K562 (cell line): ENCODE measurements around the gene THOC7. TPM values are rescaled to one million over a fixed set of nuclear protein-coding genes. Genes with fewer than 3 reads are reported as not detected.

Experiments
- ATAC-seq: fragments of 200-7000 bp; cut with Tn5 transposase; 3 replicates; pipeline ENCODE4 v1.9.1; 2020; ENCODE audit warnings: moderate library complexity
- BruUV-seq: library from RNA; stranded (reverse); fragments of 400-500 nt; replicated peaks from 2 replicates; lab custom pipeline; 2021; lab: Mats Ljungman, UMichigan
- CTCF ChIA-PET: fragments of 300-600 bp; formaldehyde crosslinking; extraction: SDS; loops from one replicate; lab custom pipeline; 2021; ENCODE audit warnings: low intra/inter-chr PET ratio; lab: Yijun Ruan, JAX
- POLR2A ChIA-PET: fragments of 300-600, 350-650 bp; sonication (Branson Sonifier 250); formaldehyde crosslinking; extraction: SDS; loops from one replicate; lab custom pipeline; 2021; ENCODE audit warnings: antibody characterized with exemption, inconsistent platforms; lab: Yijun Ruan, JAX
- DNase-seq, 4 experiments: peaks; one replicate each; pipeline versions ENCODE4 v3.0.0 to v3.0.0-alpha.2; 2011 to 2018; ENCODE audit warnings: low spot score in 3 of 4, mixed read lengths in 3 of 4; ENCODE audit errors: extremely low read depth in 1 of 4
- FAIRE-seq: peaks from 2 replicates; lab custom pipeline; 2011; peaks lifted over from hg19 to GRCh38; lab: Jason Lieb, UNC
- H2AFZ ChIP-seq: 2 replicates; pipeline ENCODE4 v1.6.0; 2011; ENCODE audit warnings: low read depth, low read length, control low read depth, inconsistent platforms
- H3K27ac ChIP-seq: fragments of 200-600 bp; 3 replicates; pipeline ENCODE4 v1.8.0; 2011; ENCODE audit warnings: low read depth, mild to moderate bottlenecking, control low read depth, inconsistent platforms, low read length, moderate library complexity, mixed read lengths; ENCODE audit errors: extremely low read depth
- H3K27me3 ChIP-seq, 2 experiments: fragments of 300-600 bp in 1 of 2; 2 replicates in 1 of 2; 3 replicates in 1 of 2; pipeline versions ENCODE4 v1.6.0 to v1.8.0; 2011; ENCODE audit warnings: inconsistent platforms in 2 of 2, low read length in 2 of 2, mild to moderate bottlenecking in 1 of 2, mixed read lengths in 1 of 2, moderate library complexity in 1 of 2; ENCODE audit not compliant: control insufficient read depth in 2 of 2, insufficient read depth in 2 of 2
- H3K36me3 ChIP-seq: fragments of 300-600 bp; 3 replicates; pipeline ENCODE4 v1.8.0; 2011; ENCODE audit warnings: mild to moderate bottlenecking, low read length, inconsistent platforms; ENCODE audit not compliant: control insufficient read depth, insufficient read depth
- H3K4me1 ChIP-seq, 2 experiments: fragments of 200-600 bp in 1 of 2; replicated peaks in 1 of 2; 2 replicates in 1 of 2; 3 replicates in 1 of 2; pipeline versions ENCODE4 v1.5.1 to v1.8.0; 2011; ENCODE audit warnings: inconsistent platforms in 2 of 2, low read length in 2 of 2, mild to moderate bottlenecking in 1 of 2, mixed read lengths in 1 of 2, moderate library complexity in 1 of 2; ENCODE audit not compliant: control insufficient read depth in 2 of 2, insufficient read depth in 2 of 2
- H3K4me2 ChIP-seq: 2 replicates; pipeline ENCODE4 v1.6.1; 2011; ENCODE audit warnings: low read length, control low read depth, inconsistent platforms, mixed read lengths; ENCODE audit not compliant: insufficient read depth
- H3K4me3 ChIP-seq: fragments of 200-600 bp; sonication (generic), shearing (Covaris generic); 2 replicates; pipeline ENCODE4 v1.5.1; 2016; ENCODE audit warnings: control low read depth, inconsistent platforms
- H3K79me2 ChIP-seq: fragments of 200-600 bp; 3 replicates; pipeline ENCODE4 v1.8.0; 2011; ENCODE audit warnings: low read length, inconsistent platforms; ENCODE audit not compliant: control insufficient read depth, insufficient read depth
- H3K9ac ChIP-seq, 2 experiments: 2 replicates each; pipeline versions ENCODE4 v1.6.0 to v1.6.1; 2011; ENCODE audit warnings: low read depth in 2 of 2, low read length in 2 of 2, control low read depth in 1 of 2, inconsistent platforms in 1 of 2, mild to moderate bottlenecking in 1 of 2, mixed read lengths in 1 of 2; ENCODE audit not compliant: insufficient read depth in 1 of 2
- H3K9me1 ChIP-seq: one replicate; pipeline ENCODE4 v1.6.0; 2011; ENCODE audit warnings: inconsistent platforms, mild to moderate bottlenecking, low read length, moderate library complexity; ENCODE audit not compliant: control insufficient read depth, insufficient read depth
- H3K9me3 ChIP-seq: replicated peaks from 2 replicates; pipeline ENCODE4 v1.5.1; 2011; ENCODE audit warnings: low read depth, low read length, inconsistent platforms; ENCODE audit not compliant: control insufficient read depth, insufficient read depth
- H4K20me1 ChIP-seq: replicated peaks from 2 replicates; pipeline ENCODE4 v1.6.1; 2011; ENCODE audit warnings: low read length, inconsistent platforms, mixed read lengths; ENCODE audit not compliant: control insufficient read depth, insufficient read depth
- KLF1 ChIP-seq: fragments of 450-650 bp; IDR thresholded peaks from 2 replicates; pipeline ENCODE4 v1.6.1; 2016; ENCODE audit warnings: missing genetic modification characterization, missing compliant biosample characterization
- NR2F6 ChIP-seq: fragments of 450-650 bp; formaldehyde crosslinking; IDR thresholded peaks from 2 replicates; pipeline ENCODE4 v1.4.0; 2020; ENCODE audit warnings: mild to moderate bottlenecking
- TFE3 ChIP-seq: fragments of 450-650 bp; formaldehyde crosslinking; IDR thresholded peaks from 2 replicates; pipeline ENCODE4 v1.4.0; 2020; ENCODE audit warnings: mild to moderate bottlenecking, mixed read lengths
- UBTF ChIP-seq, 2 experiments: IDR thresholded peaks; 2 replicates each; pipeline ENCODE4 v1.6.1; 2012; ENCODE audit warnings: improper control_type of control experiment in 2 of 2, low read depth in 2 of 2, low read length in 2 of 2, borderline replicate concordance in 1 of 2
- ZBTB11 ChIP-seq, 3 experiments: fragments of 200-800 bp in 1 of 3; fragments of 250-450 bp in 1 of 3; fragments of 450-650 bp in 1 of 3; sonication (Bioruptor Pico) in 1 of 3; sonication (Bioruptor generic) in 1 of 3; formaldehyde crosslinking in 1 of 3; IDR thresholded peaks; 2 replicates each; pipeline versions ENCODE4 v1.6.1 to v1.8.0; 2016 to 2022; ENCODE audit warnings: mild to moderate bottlenecking in 2 of 3, missing genetic modification characterization in 2 of 3, missing compliant biosample characterization in 1 of 3, moderate library complexity in 1 of 3
- WGBS: fragments of 100-300 bp; shearing (Covaris generic); methylation state at CpG from one replicate; pipeline ENCODE4 v1.1.6; 2016; ENCODE audit warnings: low coverage, mixed read lengths; ENCODE audit not compliant: insufficient coverage; ENCODE audit errors: missing lambda C conversion rate; 5-methylcytosine and 5-hydroxymethylcytosine counted together
- in situ Hi-C: fragments of 300-500 bp; cut with MboI; formaldehyde crosslinking; loops from 4 replicates; pipeline ENCODE4 v1.15.0; 2018; ENCODE audit warnings: inconsistent platforms, mixed read lengths
- intact Hi-C: fragments of 100-400 bp; cut with micrococcal nuclease; formaldehyde crosslinking; loops from 2 replicates; pipeline ENCODE4 v1.14.2; 2022
- polyA plus RNA-seq, 8 experiments: library from polyadenylated mRNA; depleted of rRNA in 4 of 8; stranded (reverse) in 5 of 8; unstranded in 3 of 8; fragments of >200 nt; fragmentation: Nextera tagmentation in 2 of 8; fragmentation: Illumina TruSeq in 1 of 8; extraction: Ambion mirVana in 2 of 8; extraction: Trizol in 1 of 8; gene quantifications; 2 replicates each; pipeline versions ENCODE4 v1.2.1 to v1.2.3, GENCODE V29; 2011 to 2014; ENCODE audit warnings: inconsistent platforms in 1 of 8, missing spikeins in 1 of 8
- total RNA-seq, 7 experiments: library from RNA; depleted of rRNA in 6 of 7; stranded (reverse); fragments of >200 nt in 6 of 7; fragmentation: Illumina TruSeq in 2 of 7; extraction: Trizol in 2 of 7; gene quantifications; 2 replicates each; pipeline versions ENCODE4 v1.2.1 to v1.2.3, GENCODE V29; 2011 to 2021; ENCODE audit warnings: low replicate concordance in 1 of 7

Gene THOC7
- total and polyA plus RNA-seq, 9 of the 15 experiments (the other 6 are each of a cell fraction or from before 2014, with no cell fraction given): 56.5 to 129 (median 94.7) TPM

GRCh38 chr3:63876260-63876659 is 12.7 kb upstream of the THOC7 start:
- intact Hi-C loops: no loop called here
- Histone ChIP-seq H3K9ac (no peak overlapping the region), H3K4me1 (no peaks in the 10 kb centered on the region), H2AFZ (no peak overlapping the region), H3K9me1 (no peaks in the 10 kb centered on the region), H3K4me3 (no peak overlapping the region), H3K9me3 (no peaks in the 10 kb centered on the region), H3K27me3 (no peaks in the 10 kb centered on the region), H3K79me2 (peaks cover 61% of the 10 kb centered on the region), H3K4me2 (no peak overlapping the region), H3K27ac (no peak overlapping the region), H3K36me3 (no peaks in the 10 kb centered on the region), H4K20me1 (peaks cover 12% of the 10 kb centered on the region; the same call in 1 of the 2 replicates)
- ChIA-PET POLR2A (interaction anchor here (0.8 kb wide), 1 partner anchor 8 kb away, joined by 3 read pairs; no protein-coding TSS in a partner anchor), CTCF (no interaction called here)
- FAIRE-seq: no peak
- in situ Hi-C loops: no loop called here
- 83% methylated on average over 3 of the region's 3 CpGs for WGBS
- DNase-seq: no peak
- TF ChIP-seq KLF1 (no peak), UBTF (IDR thresholded peaks at IDR 0.05; ENCODE audit: borderline replicate concordance in 1 of 2, low read depth in 2 of 2, low read length in 2 of 2) (no peak)
- no TSS peak for BruUV-seq
- ATAC-seq: no peak

GRCh38 chr3:63875510-63875909 is 11.9 kb upstream of the THOC7 start:
- no peak for TF ChIP-seq NR2F6 (CRISPR knock-in tag)
- no peak for TF ChIP-seq TFE3 (CRISPR knock-in tag)
- 0 out of 6 replicates have a peak, but pooled peaks of 1 of the 3 experiments have one; percentile 12 for TF ChIP-seq ZBTB11 (CRISPR knock-in tag; IDR thresholded peaks at IDR 0.05)
- 85% methylated on average over 1 of the region's 2 CpGs for WGBS
- in situ Hi-C loops: no loop called here
- peaks cover 66% of the 10 kb centered on the region for H3K79me2 ChIP-seq
- no peaks in the 10 kb centered on the region for H3K4me1 ChIP-seq
- no peak overlapping the region for H3K4me3 ChIP-seq
- H3K27me3 ChIP-seq: no peaks in the 10 kb centered on the region
- H2AFZ ChIP-seq: no peak overlapping the region
- H4K20me1 ChIP-seq: peaks cover 8% of the 10 kb centered on the region; the same call in 1 of the 2 replicates
- CTCF ChIA-PET: no interaction called here
- DNase-seq (no peak), ATAC-seq (no peak), FAIRE-seq (no peak)
- BruUV-seq: no TSS peak
- H3K4me2 ChIP-seq: no peak overlapping the region
- no peaks in the 10 kb centered on the region for H3K9me1 ChIP-seq
- no peaks in the 10 kb centered on the region for H3K9me3 ChIP-seq
- intact Hi-C loops: no loop called here
- POLR2A ChIA-PET: interaction anchor here (1.1 to 1.5 kb wide), 2 partner anchors 10 to 15 kb away, joined by 3 read pairs; no protein-coding TSS in a partner anchor
- no peak overlapping the region for H3K27ac ChIP-seq
- H3K36me3 ChIP-seq: no peaks in the 10 kb centered on the region
- H3K9ac ChIP-seq: no peak overlapping the region
